PC-3 (cell line): ENCODE measurements around the gene C19orf47. TPM values are rescaled to one million over a fixed set of nuclear protein-coding genes. Genes with fewer than 3 reads are reported as not detected.
A peak's percentile ranks its signal among the peaks of the same experiment; 100 is the strongest.

Experiments used
- ATAC-seq: fragments of 200-7000 bp; cut with Tn5 transposase; 2 replicates; pipeline ENCODE4 v1.9.1; 2020; ENCODE audit warnings: mild to moderate bottlenecking, moderate library complexity
- BruUV-seq: library from RNA; stranded (reverse); fragments of 400-500 nt; replicated peaks from 2 replicates; lab custom pipeline; 2021; lab: Mats Ljungman, UMichigan
- CTCF ChIA-PET: fragments of 300-600 bp; sonication (Branson Sonifier 250); formaldehyde crosslinking; loops from one replicate; lab custom pipeline; 2022; ENCODE audit warnings: antibody characterized with exemption; lab: Charles Lee
- POLR2A ChIA-PET: fragments of 300-600 bp; sonication (Branson Sonifier 250); formaldehyde crosslinking; loops from one replicate; lab custom pipeline; 2022; ENCODE audit warnings: antibody characterized with exemption; ENCODE audit not compliant: unreplicated experiment; lab: Charles Lee
- DNase-seq: peaks from one replicate; pipeline ENCODE4 v3.0.0-alpha.2; 2015
- H2AFZ ChIP-seq: fragments of 300-600 bp; sonication (generic); 2 replicates; pipeline ENCODE4 v1.6.0; 2016; ENCODE audit warnings: antibody characterized with exemption, low read length
- H3F3A ChIP-seq: fragments of 300-600 bp; sonication (generic); one replicate; pipeline ENCODE4 v1.6.0; 2017; ENCODE audit warnings: antibody characterized with exemption, low read length, control low read depth, mild to moderate bottlenecking; ENCODE audit not compliant: unreplicated experiment
- H3K27ac ChIP-seq: fragments of 300-600 bp; sonication (generic); 2 replicates; pipeline ENCODE4 v1.5.1; 2016; ENCODE audit warnings: mild to moderate bottlenecking, low read length
- H3K27me3 ChIP-seq: fragments of 300-600 bp; sonication (generic); 2 replicates; pipeline ENCODE4 v1.6.1; 2016; ENCODE audit warnings: low read length, mixed read lengths
- H3K36me3 ChIP-seq: fragments of 300-600 bp; sonication (generic); 2 replicates; pipeline ENCODE4 v1.6.1; 2016; ENCODE audit warnings: low read depth, mixed run types, low read length, mixed read lengths
- H3K4me1 ChIP-seq: fragments of 300-600 bp; sonication (generic); 2 replicates; pipeline ENCODE4 v1.5.1; 2016; ENCODE audit warnings: low read length; ENCODE audit not compliant: insufficient read depth
- H3K4me2 ChIP-seq: fragments of 300-600 bp; sonication (generic); 2 replicates; pipeline ENCODE4 v1.6.0; 2016; ENCODE audit warnings: low read length
- H3K4me3 ChIP-seq: fragments of 300-600 bp; sonication (generic); 2 replicates; pipeline ENCODE4 v1.5.1; 2016; ENCODE audit warnings: mild to moderate bottlenecking, low read length, mixed read lengths
- H3K79me2 ChIP-seq: fragments of 300-600 bp; sonication (generic); 2 replicates; pipeline ENCODE4 v1.6.1; 2017; ENCODE audit warnings: low read length, mixed read lengths
- H3K9ac ChIP-seq: fragments of 300-600 bp; sonication (generic); 2 replicates; pipeline ENCODE4 v1.6.0; 2016; ENCODE audit warnings: mild to moderate bottlenecking, low read length
- H3K9me2 ChIP-seq: fragments of 300-600 bp; sonication (generic); replicated peaks from 2 replicates; pipeline ENCODE4 v1.6.1; 2016; ENCODE audit warnings: mixed run types, low read length, mixed read lengths
- H3K9me3 ChIP-seq: fragments of 300-600 bp; sonication (generic); 2 replicates; pipeline ENCODE4 v1.6.1; 2016; ENCODE audit warnings: low read length, mixed read lengths
- H4K20me1 ChIP-seq: fragments of 300-600 bp; sonication (generic); 2 replicates; pipeline ENCODE4 v1.6.1; 2016; ENCODE audit warnings: low read length, mixed read lengths
- EZH2 ChIP-seq: fragments of 300-600 bp; sonication (generic); IDR thresholded peaks from one replicate; pipeline ENCODE4 v1.6.1; 2017; ENCODE audit warnings: antibody characterized with exemption, mild to moderate bottlenecking, low read length; ENCODE audit not compliant: unreplicated experiment
- EZH2phosphoT487 ChIP-seq: fragments of 300-600 bp; sonication (generic); IDR thresholded peaks from 2 replicates; pipeline ENCODE4 v1.6.1; 2018; ENCODE audit warnings: mild to moderate bottlenecking, antibody characterized with exemption, low read length, borderline replicate concordance
- intact Hi-C: fragments of 100-400 bp; cut with micrococcal nuclease; formaldehyde crosslinking; loops from 2 replicates; pipeline ENCODE4 v1.9.0; 2023
- total RNA-seq: library from RNA; depleted of rRNA; stranded (reverse); fragments of >200 nt; gene quantifications from 2 replicates; pipeline ENCODE4 v1.2.3, GENCODE V29; 2014
- TF ChIP-seq, protein P1 (sequence below): fragments of 300-600 bp; sonication (generic); conservative IDR thresholded peaks from 2 replicates; pipeline ENCODE4 v1.5.1; 2017; ENCODE audit warnings: antibody characterized with exemption, low read depth, mild to moderate bottlenecking, low read length

Gene C19orf47
- total RNA-seq, 1 experiment from 2014 or later, result 13.9 TPM

DNA sequence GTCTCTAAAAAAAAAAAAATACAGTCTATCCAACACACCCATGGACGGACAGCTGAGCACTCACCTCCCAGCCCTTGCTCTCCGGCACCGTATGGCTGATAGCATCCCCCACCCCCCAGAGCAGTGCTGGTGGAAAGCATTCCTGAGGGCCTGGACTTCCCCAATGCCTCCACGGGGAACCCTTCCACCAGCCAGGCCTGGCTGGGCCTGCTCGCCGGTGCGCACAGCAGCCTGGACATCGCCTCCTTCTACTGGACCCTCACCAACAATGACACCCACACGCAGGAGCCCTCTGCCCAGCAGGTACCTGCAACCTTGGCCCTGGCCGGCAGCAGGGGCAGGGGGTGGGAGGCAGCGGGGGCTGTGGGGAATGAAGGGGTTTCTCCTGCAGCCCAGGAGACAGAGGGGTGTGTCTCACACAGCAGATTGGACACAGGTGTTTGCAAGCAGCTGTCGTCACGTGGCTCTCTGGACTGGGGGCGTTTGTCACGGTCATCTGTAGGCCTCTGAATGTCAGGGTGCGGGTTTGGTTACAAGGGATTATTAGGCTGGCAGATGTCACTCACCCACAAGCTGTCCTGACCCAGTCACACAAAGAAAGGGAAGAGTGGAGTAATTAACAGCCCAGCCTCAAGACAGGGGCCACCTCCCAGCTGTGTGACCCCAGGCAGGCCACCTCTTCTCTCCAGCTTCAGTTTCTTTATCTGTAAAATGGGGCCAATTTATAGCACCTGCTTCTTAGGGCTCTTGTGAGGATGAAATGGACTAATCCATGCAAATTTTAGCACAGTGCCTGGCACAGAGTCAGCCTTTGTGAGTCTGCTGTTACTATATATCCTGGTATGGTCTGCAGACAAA is 19.6 kb upstream of the C19orf47 start:
- H3K79me2 ChIP-seq, result no peaks in the 10 kb centered on the region
- no peaks in the 10 kb centered on the region for H4K20me1 ChIP-seq
- H3K36me3 ChIP-seq, result no peaks in the 10 kb centered on the region
- H3K4me1 ChIP-seq, result no peaks in the 10 kb centered on the region
- H3K9ac ChIP-seq, result no peak overlapping the region
- DNase-seq, result no peak
- ChIA-PET POLR2A (no interaction called here), CTCF (no interaction called here)
- no peak overlapping the region for H3K4me2 ChIP-seq
- H3F3A ChIP-seq, result no peaks in the 10 kb centered on the region
- H3K9me2 ChIP-seq, result no peaks in the 10 kb centered on the region
- no peak for ATAC-seq
- BruUV-seq, result no TSS peak
- no peaks in the 10 kb centered on the region for H3K9me3 ChIP-seq
- H3K27me3 ChIP-seq, result no peaks in the 10 kb centered on the region
- no peak overlapping the region for H2AFZ ChIP-seq
- intact Hi-C loops, result no loop called here
- no peak overlapping the region for H3K27ac ChIP-seq
- TF ChIP-seq EZH2phosphoT487, result no peak
- TF ChIP-seq, protein P1, sequence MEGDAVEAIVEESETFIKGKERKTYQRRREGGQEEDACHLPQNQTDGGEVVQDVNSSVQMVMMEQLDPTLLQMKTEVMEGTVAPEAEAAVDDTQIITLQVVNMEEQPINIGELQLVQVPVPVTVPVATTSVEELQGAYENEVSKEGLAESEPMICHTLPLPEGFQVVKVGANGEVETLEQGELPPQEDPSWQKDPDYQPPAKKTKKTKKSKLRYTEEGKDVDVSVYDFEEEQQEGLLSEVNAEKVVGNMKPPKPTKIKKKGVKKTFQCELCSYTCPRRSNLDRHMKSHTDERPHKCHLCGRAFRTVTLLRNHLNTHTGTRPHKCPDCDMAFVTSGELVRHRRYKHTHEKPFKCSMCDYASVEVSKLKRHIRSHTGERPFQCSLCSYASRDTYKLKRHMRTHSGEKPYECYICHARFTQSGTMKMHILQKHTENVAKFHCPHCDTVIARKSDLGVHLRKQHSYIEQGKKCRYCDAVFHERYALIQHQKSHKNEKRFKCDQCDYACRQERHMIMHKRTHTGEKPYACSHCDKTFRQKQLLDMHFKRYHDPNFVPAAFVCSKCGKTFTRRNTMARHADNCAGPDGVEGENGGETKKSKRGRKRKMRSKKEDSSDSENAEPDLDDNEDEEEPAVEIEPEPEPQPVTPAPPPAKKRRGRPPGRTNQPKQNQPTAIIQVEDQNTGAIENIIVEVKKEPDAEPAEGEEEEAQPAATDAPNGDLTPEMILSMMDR, result no peak
- no peak for TF ChIP-seq EZH2
- H3K4me3 ChIP-seq, result no peak overlapping the region

DNA sequence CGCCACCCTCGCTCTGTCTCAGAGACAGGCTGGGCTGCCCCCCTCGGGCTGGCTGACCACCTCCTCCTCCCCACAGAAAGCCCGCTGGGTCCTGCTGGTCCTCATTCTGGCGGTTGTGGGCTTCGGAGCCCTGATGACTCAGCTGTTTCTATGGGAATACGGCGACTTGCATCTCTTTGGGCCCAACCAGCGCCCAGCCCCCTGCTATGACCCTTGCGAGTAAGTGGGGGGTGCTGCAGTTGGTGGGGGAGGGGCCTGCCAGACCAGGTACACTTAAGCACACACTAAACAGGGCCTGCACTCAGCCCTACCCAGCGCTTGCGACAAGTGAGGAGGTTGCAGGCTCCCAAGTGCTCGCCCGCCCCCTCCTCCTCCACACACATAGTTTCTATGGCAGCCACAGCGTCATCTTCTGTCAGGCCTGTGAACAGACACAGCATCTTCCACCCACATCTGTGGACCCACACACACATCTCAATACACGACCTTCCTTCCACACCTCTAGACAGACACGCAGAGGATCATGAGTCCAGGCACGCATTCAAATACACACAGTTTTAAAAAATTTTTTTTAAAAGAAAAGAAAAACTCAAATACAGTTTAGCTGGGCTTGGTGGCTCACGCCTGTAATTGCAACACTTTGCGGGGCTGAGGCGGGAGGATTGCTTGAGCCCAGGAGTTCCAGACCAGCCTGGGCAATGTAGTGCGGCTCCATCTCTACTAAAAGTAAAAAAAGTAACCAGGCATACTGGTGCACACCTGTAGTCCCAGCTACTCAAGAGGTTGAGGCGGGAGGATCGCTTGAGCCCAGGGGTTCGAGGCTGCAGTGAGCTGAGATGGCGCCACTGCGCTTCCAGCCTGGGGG is 18.7 kb upstream of the C19orf47 start:
- no peaks in the 10 kb centered on the region for H3K79me2 ChIP-seq
- TSS peak; percentile 16 for BruUV-seq
- H4K20me1 ChIP-seq, result no peaks in the 10 kb centered on the region
- DNase-seq (no peak), ATAC-seq (no peak)
- H3K4me3 ChIP-seq, result no peak overlapping the region
- H2AFZ ChIP-seq, result no peak overlapping the region
- ChIA-PET CTCF (no interaction called here), POLR2A (no interaction called here)
- no peak overlapping the region for H3K27ac ChIP-seq
- H3K4me1 ChIP-seq, result no peaks in the 10 kb centered on the region
- intact Hi-C loops, result no loop called here
- TF ChIP-seq EZH2 (no peak), EZH2phosphoT487 (no peak)
- TF ChIP-seq, protein P1, result no peak
- H3K4me2 ChIP-seq, result no peak overlapping the region
- no peaks in the 10 kb centered on the region for H3K27me3 ChIP-seq
- H3K9me2 ChIP-seq, result no peaks in the 10 kb centered on the region
- no peak overlapping the region for H3K9ac ChIP-seq
- no peaks in the 10 kb centered on the region for H3F3A ChIP-seq
- no peaks in the 10 kb centered on the region for H3K9me3 ChIP-seq
- no peaks in the 10 kb centered on the region for H3K36me3 ChIP-seq
